Measurements from ENCODE around the gene C1R.

The C1R gene

DNA sequence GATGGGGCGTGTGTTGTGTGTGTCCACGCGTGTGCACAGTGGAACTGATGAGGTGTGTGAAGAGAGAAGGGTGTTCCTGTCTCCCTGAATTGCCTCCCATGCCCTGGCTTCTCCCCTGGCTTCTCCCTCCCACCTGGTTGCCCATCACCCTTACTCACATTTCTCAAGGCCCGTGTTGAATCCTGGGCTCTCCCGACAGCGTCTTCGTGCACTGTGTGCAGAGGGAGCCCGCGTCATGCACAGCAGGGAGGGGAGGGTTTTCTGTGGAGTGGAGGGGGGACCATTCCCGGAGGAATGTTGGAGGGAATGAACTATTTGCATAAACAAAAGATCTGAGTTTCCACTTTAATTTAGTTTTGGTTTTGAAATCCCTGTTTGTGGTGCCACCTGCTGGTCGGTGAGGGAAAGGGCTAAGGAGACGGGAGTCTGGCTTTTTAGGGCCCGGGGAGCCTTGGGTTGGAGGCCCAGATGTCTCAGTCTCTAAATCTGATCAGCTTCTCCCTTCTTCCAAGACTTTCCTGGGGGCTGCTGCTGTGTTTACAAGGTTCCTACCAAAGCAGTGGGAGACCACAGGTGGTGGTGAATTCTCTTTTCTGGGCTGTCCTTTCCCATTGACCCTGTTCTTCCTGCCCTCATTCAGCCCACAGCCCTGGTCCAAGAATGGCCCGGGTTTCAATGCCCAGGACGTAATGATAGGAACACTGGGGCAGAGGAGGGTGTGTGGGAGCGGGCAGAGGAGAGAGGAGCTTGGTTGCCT is at the start of gene C1R:
Gene C1R, minus strand, starts transcription at position 217 of the 757 bp plus-strand sequence. Its CDS starts 57 bp downstream, at position 160.
- DNase-seq, result peak; percentile 65 to 85
- TF ChIP-seq GATA1 (IDR thresholded peaks at IDR 0.05; ENCODE audit: low read depth, low read length), result no peak
- TF ChIP-seq POLR2A (IDR thresholded peaks at IDR 0.05; ENCODE audit: low read length), result no peak

DNA sequence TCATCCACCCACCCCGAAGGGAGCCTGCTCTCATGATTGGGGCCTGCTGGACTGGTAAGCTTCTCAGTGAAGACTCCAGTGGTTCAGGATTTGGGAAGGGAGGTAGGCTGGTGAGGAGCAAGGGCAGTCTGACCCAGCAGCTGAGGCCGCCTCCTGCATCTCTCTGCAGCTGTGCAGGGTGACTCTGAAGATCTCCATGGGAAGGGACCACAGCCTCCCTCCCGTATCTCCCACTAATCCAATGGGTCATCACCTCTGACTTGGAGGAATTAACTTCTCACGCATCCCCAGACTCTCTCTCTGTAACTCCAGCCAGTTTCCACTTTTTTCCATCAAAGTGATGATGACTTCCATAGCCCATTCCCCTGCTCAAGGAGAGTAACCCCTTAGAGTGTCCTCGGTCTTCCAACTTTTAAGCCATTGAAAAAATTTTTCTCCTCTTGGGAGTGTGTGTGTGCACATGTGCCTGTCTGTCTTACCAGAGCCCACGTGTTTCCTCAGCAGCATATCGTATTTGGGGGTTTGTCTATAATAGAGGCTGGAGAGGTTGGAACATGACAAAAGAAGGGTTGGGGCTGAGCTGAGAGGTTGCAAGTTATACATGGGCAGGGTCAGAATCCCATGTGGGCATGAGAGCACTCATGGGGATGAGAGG is 49.2 kb upstream of the C1R start:
- DNase-seq, result no peak
- TF ChIP-seq POLR2A (IDR thresholded peaks at IDR 0.05; ENCODE audit: low read length) (no peak), GATA1 (IDR thresholded peaks at IDR 0.05; ENCODE audit: low read depth, low read length) (no peak)

DNA sequence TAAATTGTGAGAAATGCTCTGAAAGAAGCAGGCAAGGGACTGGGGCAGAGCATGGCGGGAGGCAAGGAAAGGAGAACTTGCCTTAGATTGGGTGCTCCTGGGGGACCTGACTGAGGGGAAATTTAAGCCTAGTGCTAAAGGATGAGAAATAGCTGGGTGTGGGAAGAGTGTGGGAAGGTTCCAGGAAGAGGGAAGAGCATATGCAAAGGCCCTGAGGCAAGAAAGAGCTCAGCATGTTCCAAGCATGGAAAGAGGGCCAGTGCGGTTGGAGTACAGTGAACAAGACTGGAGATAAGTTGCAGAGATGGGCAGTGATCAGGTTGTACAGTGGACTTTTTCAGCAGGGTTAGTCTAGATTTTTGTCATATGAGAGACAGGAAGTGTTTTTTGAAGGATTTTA is 47.0 kb upstream of the C1R start:
- TF ChIP-seq GATA1 (IDR thresholded peaks at IDR 0.05; ENCODE audit: low read depth, low read length) (no peak), POLR2A (IDR thresholded peaks at IDR 0.05; ENCODE audit: low read length) (no peak)
- DNase-seq, result no peak

DNA sequence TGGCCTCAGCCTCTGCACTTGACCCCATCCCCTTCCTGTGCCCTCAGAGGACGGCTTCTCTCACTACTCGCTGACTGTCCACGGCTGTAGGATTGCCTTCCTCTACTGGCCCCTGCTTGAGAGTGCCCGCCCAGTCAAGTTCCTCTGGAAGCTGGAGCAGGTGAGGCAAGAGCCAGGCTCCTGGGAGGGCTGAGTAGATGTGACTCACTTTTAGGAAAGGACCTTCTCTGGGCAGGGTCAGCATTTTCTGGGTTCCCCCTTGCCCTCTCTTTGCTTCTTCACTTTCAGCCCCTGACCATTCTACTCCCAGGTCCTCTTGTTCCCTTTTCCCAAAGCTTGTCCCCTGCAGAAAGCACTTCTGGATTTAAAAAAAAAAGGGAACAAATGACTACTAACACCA is 45.7 kb upstream of the C1R start:
- no peak for TF ChIP-seq POLR2A (IDR thresholded peaks at IDR 0.05; ENCODE audit: low read length)
- no peak for DNase-seq

DNA sequence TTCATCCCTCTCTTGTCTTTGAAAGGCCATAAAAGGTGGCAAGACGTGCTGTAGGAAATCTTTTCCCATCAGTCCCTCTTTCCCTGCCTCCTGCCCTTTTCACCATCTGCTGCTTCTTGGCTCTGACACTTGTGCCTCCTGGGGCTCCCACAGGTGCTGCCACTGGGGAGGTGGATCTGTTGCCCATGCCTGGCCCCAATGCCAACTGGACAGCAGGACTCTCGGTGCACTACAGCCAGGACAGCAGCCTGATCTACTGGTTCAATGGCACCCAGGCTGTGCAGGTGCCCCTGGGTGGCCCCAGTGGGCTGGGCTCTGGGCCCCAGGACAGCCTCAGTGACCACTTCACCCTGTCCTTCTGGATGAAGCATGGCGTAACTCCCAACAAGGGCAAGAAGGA is 44.4 kb upstream of the C1R start:
- no peak for DNase-seq
- TF ChIP-seq POLR2A (IDR thresholded peaks at IDR 0.05; ENCODE audit: low read length) (no peak), GATA1 (IDR thresholded peaks at IDR 0.05; ENCODE audit: low read depth, low read length) (no peak)

DNA sequence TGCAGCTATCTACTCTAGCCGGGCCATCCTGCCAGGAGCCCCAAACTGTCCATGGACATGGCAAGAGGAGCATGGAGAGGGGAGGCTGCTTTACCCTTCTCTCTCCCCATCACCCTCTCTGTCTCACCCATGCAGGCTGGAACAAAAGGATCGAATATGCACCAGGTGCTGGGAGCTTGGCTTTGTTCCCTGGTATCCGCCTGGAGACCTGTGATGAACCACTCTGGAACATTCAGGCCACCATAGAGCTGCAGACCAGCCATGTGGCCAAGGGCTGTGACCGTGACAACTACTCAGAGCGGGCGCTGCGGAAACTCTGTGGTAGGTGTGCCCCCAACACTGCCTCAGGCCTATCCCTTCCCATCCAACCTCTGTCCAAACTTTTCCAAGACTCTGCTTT is 43.8 kb upstream of the C1R start:
- TF ChIP-seq GATA1 (IDR thresholded peaks at IDR 0.05; ENCODE audit: low read depth, low read length) (no peak), POLR2A (IDR thresholded peaks at IDR 0.05; ENCODE audit: low read length) (no peak)
- no peak for DNase-seq

DNA sequence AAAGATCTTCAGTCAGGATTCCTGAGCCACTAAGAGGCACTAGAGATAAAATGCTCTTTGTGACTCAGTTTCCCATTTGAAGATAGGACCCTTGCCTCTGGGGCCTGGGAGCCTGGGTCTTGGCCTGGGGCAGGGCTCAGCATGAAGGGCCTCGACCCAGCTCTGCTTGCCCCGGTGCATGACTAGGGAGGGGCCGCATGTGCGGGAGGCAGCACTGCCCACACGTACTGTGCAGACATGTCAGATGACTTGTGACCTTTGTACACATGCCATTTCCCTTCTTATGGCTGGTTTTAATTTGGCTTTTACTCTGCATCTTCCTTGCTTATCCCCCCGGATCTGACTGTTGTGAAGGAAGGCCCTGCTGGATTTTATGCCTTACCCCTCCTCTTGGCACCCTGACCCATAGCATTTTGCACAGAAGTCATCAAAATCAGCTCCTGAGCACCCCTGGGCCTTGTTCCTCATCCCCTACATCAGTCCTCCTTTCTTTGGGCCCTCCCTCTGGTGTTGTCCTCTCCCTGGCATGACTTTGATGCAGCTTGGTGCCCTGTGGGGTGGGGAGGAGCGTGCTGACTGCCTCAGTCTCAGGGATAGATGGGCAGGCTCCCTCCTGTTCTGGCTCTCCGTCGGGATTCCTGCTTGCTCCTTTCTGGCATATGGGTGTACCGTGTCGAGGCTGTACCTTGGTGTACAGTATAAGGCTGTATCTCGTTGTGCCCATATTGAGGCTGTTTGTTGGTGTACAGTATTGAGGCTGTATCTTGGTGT is 42.3 kb upstream of the C1R start:
- TF ChIP-seq GATA1 (IDR thresholded peaks at IDR 0.05; ENCODE audit: low read depth, low read length) (no peak), POLR2A (IDR thresholded peaks at IDR 0.05; ENCODE audit: low read length) (no peak)
- no peak for DNase-seq

DNA sequence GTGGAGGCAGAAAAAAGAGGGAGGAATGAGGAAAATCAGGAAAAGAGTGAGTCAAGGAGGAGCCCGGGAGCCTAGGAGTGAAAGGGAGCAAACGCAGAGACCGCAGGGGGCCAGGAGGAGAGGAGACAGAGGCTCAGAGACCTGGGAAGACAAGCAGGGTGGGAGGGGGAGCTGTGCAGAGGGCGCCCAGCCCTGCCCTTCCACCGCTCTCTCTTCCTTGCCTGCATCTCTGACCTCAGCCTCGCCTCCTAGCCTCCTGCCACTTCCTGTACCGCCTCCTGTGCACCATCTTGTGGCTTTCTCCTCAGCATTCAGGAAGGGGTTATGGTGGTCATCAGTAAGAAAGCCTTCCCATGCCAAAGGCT is 39.2 kb upstream of the C1R start:
- no peak for TF ChIP-seq POLR2A (IDR thresholded peaks at IDR 0.05; ENCODE audit: low read length)
- TF ChIP-seq GATA1 (IDR thresholded peaks at IDR 0.05; ENCODE audit: low read depth, low read length), result no peak
- DNase-seq, result peak in 1 of 2 experiments; percentile 11

DNA sequence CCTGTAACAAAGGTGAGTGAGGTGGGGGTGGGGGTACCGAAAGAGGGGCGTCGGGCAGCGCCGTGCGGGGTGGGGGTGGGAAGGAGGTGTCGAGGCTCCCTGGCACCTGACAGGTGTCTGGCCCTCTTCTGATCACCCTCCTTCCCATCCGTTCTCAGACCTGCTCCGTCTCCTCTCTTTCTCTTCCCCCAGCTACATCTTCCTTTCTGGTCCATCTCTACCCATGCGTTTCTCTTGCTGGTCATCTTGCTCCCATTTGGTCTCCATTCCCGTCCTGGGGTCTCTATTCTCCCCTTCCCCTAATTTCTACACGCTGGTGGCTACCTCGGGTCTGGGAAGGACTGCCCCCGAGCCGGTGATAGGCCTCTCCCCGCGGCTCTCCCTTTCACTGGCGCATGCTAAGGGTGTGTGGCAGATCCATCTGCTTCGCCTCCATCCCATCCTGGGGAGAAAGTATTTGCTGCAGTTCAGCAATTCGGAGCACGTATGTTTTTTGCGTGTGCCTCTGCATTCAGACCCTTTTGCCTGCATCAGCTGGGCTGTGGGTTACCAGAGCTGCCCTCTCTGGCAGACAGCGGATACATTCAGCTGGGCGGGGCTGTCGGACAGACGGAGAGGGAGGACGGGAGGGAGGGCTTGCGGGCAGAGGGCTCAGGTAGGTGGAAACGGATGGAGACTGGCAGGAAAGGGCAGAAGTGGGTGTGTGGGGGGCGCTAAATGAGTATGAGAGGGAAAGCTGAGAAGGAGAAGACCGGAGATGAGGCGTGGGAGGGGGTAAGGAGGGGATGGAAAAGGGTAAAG is 38.7 kb upstream of the C1R start:
- peak; percentile 38 to 42 for DNase-seq
- TF ChIP-seq POLR2A (IDR thresholded peaks at IDR 0.05; ENCODE audit: low read length) (no peak), GATA1 (IDR thresholded peaks at IDR 0.05; ENCODE audit: low read depth, low read length) (no peak)

DNA sequence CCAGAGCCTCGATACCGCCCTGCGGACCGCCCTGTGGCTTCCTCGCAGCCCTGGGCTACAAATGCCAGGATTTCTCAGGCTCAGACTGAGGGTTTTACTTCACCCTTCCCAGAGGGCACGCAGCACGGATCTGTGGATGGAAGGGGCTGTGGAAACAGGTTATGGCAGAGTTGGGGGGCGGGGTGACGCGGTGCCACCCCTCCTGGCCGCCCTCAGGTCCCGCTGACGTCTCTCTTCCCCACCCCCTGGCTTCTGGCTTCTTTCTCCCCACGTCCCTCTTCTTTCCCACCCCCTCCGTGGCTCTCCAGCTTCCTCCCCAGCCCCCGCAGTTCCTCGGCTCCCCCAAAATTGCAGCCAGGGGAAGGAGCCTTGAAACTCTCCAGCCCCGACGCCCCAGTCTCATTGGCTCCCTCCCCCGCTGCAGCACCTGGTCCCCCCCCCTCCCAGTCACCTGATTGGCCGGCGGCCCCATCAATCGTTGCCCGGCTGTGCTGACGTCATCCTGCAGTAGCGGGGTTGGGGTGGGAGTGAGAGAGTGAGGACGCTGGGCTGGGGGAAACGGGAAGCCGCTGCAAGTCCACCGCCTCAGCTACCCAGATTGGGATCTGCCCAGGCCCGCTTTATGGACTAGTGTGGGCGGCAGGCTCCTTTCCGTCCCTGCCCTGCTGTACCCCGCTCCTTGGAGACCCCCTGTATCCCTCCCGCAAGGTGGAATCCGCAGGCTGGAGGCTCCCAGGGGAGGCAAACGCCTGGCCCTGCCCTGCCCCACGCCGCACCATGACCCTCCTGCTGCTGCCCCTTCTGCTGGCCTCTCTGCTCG is 37.8 kb upstream of the C1R start, which contains the start of gene CLSTN3:
Gene CLSTN3, plus strand, starts transcription at position 500 of the 820 bp plus-strand sequence. Its CDS starts 278 bp downstream, at position 778.
- no peak for TF ChIP-seq POLR2A (IDR thresholded peaks at IDR 0.05; ENCODE audit: low read length)
- DNase-seq, result peak; percentile 80 to 85

DNA sequence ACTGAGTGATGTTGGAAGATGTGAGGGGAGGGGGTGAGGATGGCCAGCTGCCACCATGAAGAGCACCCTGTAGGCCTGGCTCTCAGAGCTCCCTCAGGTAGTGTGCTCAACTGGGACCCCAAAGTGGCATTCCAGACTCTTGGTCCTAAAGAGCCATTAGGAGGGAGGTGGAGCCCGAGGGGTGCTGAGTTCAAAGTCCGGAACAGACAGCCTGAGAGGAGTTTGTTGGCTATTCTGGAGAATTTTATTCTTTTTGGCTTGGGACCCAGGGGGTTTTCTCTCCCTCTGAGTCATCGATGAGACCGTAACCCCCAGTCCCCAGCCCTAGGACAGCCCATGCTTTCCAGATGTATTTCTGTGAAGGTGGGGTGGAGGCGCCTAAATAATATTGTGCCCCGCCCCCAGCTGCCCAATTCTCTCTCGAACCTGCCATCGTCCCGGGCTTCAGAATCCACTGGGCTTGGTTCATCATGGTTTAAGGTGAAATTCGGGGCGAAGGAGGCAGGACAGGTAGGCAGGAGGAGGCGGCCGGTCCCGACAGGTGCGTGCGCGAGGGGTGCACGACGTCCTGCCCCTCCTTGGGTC is 37.1 kb upstream of the C1R start:
- no peak for DNase-seq
- no peak for TF ChIP-seq POLR2A (IDR thresholded peaks at IDR 0.05; ENCODE audit: low read length)
- TF ChIP-seq GATA1 (IDR thresholded peaks at IDR 0.05; ENCODE audit: low read depth, low read length), result no peak

DNA sequence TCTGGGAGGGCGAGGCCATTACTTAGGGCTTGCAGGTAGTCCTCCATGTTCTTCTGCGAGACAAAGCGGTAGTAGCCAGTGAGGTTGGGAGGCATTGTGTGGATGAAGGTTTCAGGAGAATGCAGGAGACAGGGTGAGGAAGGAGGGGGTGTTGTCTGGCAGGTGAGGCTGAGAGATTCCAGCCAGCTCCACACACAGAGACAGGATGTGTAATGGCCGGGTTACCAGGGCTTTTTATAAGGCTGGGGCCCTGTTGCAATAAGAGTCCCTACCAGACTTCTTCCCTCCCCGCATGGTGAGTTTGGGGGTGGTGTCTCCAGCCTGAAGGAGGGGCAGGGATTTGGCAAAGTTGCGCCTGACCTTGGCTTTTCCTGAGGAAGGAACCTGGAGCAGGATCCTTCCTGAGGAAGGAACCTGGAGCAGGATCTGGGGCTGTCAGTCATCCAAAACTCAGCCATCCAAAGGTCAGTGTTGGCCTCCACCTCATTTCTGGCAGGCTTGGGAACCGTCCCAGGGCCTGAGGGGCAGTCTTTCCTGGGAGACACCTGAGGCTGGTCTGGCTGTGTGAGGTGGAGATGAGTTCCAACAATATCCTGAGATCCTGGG is 36.5 kb upstream of the C1R start, which contains the start of gene RBP5:
Gene RBP5, minus strand, starts transcription at position 209 of the 606 bp plus-strand sequence. Its CDS starts 114 bp downstream, at position 95.
- peak in 1 of 2 experiments; percentile 12 for DNase-seq
- TF ChIP-seq GATA1 (IDR thresholded peaks at IDR 0.05; ENCODE audit: low read depth, low read length) (no peak), POLR2A (IDR thresholded peaks at IDR 0.05; ENCODE audit: low read length) (no peak)

Measured in erythroblast (primary cell).